NCI-H1417 (cell line): ENCODE measurements around the gene CDCA3.
A peak's percentile ranks its signal among the peaks of the same experiment; 100 is the strongest.

Experiments
- DNase-seq, 3 experiments: peaks; one replicate each; lab custom pipeline; 2025; lab: John Stamatoyannopoulos, UW

Gene CDCA3

DNA sequence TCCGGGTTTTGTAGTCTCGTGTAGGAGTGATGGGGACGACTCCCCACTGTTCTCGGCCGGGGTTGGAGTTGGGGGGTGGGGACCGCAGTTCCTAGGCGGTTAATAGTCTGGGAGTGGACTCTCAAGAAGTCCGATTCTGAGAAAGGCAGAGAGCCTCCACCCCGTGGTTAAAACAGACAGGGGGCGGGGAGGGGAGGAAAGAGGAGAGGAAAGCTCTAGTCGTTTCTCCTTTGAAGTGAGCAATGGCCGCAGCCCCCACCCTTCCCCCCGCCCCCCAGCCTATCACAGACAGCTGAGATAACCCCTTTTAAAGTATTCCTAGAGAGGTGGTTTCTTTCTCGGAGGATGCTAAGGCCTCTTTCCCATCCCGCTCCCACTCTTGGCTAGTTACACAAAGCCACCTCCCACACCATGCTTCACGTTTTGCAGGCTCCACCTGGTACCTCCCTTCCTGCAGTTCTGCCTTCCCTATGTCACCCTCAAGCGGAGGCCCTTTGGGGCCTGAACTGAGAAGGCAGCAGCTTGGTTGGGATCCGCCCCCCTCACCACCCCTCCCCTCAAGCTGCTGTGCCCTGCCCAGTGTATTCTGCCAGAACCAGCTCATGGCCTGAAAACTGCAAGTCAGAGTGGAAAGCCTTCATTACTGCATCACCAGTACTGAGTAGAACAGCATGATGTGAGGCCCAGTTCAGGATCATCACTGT, 1.7 kb upstream of the CDCA3 start:
- peak in 1 of 3 experiments; percentile 68 for DNase-seq

DNA sequence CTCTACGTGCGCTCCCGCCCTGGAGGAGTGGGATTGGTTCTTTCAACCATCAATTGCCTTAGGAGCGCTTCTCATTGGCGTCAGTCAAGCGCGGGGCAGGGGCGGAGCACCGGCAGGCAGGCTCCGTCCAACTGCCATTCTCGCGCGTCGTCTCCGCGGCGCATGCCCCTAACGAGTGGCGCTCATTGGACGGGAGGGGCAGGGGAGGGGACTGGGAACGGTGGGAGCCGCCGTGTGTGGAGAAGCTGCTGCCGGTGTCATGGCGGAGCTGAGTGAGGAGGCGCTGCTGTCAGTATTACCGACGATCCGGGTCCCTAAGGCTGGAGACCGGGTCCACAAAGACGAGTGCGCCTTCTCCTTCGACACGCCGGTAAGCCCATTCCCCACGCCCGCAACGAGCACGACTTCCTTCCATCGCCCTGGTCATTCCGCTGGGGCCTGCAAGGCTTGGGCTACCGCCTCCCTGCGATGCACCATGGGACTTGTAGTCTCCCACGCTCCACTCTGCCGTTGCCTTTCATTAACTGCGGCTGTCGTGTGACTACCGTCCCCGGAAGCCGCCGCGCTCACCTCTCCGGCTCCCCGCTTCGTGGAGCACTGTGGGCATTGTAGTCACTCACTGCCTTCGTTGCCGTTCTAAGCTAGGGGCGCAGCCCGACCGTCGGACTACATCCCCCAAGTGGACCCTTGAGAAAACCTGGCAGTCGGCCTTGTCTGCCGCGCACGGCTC, 1.0 kb upstream of the CDCA3 start, which contains the start of gene USP5:
Gene USP5, plus strand, starts transcription at position 230 of the 730 bp plus-strand sequence. Its CDS starts 30 bp downstream, at position 260.
- DNase-seq = peak; percentile 99 to 100 (median 100)

DNA sequence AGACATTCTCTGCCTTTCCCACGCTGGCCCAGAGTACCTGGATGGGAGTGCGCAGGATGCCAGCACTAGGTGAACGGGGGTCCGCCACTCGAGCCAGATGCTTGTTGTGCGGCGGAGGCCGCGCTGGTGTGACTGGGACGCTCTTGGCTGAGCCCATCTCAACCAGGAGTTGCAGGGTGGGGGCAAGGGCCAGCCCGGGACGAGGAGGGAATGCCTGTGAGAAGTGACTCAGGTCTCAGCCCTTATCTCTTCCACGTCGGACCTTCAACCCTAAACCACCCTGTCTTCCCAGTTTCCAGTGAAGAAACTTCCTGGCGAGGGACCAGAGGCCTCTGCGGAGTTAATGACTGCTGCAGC, 312 bp downstream of the CDCA3 start:
- no peak for DNase-seq

DNA sequence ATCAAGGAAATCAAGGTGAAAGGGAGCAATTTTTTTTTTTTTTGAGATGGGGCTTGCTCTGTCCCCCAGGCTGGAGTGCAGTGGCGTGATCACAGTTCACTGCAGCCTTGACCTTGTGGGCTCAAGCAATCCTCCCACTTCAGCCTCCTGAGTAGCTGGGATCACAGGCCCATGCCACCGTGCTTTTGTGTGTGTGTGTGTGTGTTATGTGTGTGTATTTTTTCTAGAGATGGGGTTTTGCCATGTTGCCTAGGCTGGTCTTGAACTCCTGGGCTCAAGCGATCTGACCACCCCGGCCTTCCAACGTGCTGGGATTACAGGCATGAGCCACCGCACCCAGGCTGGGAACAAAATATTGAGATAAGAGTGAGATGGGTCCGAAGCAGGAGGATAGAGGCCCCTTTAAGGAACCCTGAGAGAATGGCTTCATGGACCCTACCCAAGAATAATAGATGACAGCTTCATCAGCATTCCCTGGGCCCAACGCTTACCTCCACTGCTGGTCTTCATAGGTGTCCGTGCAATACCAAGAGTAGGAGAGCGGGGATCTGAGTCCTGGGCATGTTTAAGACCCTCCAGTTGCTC, 1.0 kb downstream of the CDCA3 start:
- no peak for DNase-seq

DNA sequence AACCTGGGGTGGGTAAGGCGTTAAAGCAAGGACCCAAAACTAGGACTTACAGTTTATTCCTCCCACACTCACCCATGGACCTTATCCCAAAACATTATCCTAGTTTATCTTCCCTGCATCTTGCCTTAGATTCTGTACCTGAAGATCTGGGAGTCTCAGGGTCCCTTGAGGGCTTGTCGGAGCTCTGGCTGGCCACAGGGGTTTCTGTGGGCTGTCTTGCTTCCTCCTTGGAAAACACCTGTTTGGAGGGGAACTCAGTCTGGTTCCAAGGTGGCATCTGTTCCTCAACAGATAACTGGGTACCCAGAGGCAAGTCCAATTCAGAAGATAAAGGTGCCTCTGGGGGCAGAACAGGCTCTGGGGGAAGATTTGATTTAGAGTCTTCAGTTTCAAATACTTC, 1.7 kb downstream of the CDCA3 start:
- no peak for DNase-seq

DNA sequence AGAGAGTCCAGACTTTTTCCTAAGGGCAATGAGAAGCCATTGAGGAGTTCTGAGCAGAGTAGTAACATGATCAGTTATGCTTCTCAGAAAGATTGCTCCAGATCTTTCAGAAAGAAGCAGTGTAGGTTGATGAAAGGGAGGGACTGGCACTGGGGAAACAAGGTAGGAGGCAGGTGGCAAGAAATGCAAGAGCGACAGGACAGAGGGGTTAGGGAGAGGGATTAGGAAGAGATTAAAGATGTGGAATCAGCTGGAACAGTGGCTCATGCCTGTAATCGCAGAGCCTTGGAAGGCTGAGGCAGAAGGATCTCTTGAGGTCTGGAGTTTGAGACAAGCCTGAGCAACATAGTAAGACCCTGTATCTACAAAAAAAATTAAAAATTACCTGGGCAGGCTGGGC, 3.4 kb downstream of the CDCA3 start:
- DNase-seq = no peak

DNA sequence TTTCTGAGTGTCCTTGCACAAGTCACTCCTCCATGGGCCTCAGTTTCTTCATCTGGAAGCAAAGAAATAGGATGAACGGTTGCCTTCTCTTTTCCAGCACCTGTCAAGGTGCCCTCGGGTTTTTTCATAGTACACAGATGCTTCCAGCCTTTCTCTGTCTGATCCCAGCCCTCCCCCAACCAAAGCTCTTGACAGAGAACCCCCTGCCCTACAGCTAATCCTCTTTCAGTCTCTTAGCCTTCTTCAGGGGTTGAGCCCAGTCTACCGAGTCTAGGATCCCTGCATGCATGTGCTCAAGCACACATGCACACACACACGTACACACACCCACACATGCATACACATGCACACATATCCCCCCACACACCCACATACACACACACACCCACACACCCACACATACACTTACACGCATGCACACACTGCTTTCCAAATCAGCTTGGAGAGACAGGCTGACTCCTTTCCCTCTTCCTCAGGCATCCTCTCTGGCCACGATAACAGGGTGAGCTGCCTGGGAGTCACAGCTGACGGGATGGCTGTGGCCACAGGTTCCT, 4.7 kb downstream of the CDCA3 start:
- DNase-seq = no peak

DNA sequence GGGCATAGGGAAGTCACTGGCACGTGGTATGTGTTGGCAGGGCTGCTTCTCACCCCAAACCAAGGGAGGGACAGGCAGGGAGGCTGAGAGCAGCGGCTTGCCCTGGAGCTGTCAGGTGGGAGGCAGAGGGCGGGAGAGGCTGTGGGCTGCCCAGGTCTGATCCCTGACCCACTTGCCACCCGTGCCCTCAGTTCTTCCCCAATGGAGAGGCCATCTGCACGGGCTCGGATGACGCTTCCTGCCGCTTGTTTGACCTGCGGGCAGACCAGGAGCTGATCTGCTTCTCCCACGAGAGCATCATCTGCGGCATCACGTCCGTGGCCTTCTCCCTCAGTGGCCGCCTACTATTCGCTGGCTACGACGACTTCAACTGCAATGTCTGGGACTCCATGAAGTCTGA, 5.7 kb downstream of the CDCA3 start:
- no peak for DNase-seq

DNA sequence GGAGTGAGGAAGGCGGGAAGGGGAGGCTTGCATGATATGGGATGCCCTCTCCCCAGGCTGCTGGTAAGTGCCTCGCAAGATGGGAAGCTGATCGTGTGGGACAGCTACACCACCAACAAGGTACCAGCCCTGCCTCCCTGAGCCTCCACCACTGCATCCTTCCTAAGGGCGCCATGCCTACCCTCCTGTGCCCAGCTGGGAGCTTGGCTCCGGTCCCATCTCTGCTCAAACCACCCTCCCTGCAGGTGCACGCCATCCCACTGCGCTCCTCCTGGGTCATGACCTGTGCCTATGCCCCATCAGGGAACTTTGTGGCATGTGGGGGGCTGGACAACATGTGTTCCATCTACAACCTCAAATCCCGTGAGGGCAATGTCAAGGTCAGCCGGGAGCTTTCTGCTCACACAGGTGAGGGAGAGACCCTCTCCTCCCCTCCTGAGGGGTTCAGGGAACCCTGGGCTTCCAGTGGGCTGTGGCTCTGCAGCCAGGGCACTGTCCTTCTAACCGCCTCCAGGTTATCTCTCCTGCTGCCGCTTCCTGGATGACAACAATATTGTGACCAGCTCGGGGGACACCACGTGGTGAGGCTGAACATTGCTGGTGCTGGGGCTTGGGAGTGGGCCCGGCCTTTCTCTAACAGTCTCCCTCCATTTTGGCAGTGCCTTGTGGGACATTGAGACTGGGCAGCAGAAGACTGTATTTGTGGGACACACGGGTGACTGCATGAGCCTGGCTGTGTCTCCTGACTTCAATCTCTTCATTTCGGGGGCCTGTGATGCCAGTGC, 7.8 kb downstream of the CDCA3 start:
- no peak for DNase-seq

DNA sequence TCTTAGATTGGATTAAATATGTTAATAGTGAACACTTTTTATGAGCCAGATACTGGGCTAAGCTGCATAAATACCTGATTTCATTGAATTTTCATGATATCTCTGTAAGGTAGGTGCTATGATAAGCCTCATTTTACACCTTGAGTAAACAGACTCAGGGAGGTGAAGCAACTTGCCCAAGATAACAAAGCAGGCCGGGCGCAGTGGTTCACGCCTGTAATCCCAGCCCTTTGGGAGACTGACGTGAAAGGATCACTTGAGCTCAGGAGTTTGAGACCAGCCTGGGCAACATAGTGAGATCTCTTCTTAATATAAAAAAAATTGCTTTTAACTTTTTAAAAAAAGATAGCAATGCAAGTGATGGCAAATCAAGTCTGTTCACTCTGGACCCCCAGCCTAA, 9.0 kb downstream of the CDCA3 start:
- DNase-seq = no peak

DNA sequence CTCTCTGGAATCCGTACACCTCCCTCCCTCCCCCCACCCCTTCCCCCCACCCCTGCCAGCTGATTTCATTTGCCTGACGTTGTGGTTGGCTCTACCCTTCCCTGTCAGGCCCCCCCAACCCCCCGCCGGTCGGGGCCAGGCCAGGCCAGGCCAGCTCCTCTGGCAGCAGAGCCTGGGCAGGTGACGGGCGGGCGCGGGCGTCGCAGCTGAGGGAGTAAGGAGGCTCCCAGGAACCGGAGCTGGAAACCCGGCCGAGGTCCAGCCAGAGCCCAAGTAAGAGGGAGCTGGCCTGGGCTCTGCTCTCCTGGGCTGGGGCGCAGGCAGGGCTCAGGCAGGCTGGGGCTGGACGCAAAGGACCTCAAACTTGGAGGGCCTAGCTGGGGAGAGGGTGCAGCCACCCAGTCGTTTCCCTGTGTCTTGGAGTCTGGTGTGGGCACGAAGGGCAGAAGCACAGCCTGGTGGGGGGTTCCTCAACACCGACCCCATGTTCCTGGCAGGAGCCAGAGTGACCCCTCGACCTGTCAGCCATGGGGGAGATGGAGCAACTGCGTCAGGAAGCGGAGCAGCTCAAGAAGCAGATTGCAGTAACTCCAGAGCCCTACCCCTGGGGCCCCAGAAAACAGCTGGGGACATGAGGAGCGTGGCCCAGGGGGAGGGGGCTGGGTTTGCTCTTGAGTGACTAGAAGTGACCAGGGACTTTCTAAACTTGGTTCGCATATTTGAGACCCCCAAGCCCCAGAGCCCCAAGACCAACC, 10.1 kb downstream of the CDCA3 start, which contains the start of gene GNB3:
Gene GNB3, plus strand, starts transcription at position 165 of the 755 bp plus-strand sequence. Its CDS starts 363 bp downstream, at position 528.
- DNase-seq = peak in 1 of 3 experiments; percentile 9

DNA sequence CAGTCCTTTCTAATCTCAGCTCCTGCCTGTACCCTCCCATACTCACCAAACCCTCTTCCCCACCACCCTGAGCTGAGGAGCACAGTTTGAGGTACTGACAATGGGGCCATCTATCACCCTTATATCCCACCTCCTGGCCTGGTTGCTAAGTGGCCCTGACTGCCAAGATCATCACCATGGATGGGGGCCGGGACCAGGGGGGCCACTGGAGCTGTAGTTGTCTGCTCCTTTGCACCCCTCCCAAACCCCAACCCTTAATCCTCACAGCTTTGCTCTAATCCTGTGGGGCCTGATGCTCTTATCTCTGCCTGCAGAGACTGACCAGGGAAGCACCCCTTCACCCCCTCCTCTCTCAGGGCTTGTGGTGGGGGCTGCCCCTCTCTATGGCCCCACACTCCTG, 10.8 kb downstream of the CDCA3 start:
- DNase-seq = no peak

DNA sequence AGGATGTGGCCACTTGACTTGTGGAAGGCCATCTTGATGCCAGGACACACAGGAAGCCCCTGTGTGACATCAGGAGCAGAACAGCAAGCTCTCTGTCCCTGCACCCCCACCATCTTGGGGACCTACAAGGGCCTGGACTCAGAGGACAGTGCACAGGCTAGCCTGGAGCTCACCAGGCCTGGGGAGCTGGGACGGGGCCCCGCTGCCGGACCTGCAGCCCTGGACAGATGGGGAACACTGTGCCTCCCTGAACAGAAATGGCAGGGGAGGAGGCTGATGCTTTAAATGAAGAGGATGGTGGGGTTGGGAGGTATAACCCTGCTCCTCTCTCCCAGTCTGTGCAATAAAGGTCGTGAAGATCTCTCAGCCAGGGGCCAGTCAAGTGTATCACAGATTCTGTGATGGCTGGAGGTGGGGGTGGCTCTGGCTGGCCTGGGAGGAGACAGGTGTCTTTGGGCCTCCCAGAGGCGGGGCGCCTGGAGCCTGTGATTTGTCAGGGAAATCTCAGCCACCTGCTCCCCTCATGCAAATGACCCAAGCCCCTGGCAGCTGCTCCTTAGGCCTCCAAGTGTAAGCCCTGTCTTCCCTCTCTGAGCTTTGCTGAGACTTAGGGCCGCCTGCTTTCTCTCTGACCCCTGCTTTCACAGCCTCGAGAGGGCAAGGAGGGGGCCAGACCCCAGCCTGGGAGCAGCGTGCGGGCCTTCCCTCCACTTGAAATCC, 11.4 kb downstream of the CDCA3 start:
- peak; percentile 75 to 88 (median 85) for DNase-seq

DNA sequence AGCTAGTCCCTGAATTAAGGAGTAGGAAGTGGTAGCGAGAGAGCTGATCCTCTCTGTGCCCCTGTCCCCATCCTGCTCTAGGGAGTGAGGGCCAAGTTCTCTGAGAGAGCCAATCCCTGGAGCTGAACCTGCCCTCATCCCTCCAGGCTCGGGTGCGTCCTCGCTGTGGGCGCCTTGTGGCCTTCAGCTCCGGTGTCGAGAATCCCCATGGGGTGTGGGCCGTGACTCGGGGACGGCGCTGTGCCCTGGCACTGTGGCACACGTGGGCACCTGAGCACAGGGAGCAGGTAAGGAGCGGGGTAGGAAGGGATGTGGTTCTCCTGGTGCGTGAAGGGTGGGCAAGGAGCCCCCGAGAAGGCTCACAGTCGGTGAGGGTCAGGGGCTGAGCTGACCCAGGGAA, 12.2 kb downstream of the CDCA3 start:
- no peak for DNase-seq

DNA sequence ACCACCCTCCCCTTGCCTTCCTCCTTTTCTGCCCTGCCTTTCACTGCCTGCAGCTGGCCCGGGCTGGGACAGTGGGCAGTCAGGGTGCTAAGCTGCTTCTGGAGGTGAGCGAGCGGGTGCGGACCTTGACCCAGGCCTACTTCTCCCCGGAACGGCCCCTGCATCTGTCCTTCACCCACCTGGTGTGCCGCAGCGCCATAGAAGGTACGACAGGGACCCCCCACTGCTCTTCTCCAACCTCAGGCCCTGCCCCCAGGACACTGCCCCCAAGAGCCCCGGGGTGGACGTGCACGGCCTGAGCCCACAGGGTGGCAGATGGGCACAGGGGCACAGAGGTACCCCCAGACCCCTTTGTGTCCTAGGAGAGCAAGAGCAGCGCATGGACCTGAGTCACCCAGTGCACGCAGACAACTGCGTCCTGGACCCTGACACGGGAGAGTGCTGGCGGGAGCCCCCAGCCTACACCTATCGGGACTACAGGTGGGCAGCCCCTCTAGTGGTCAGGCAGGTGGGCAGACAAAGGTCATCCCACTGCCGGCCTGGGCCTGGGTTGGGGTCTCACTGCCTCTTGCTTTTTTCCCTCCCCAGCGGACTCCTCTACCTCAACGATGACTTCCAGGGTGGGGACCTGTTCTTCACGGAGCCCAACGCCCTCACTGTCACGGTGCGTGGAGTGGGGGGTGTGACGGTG, 13.6 kb downstream of the CDCA3 start:
- no peak for DNase-seq

DNA sequence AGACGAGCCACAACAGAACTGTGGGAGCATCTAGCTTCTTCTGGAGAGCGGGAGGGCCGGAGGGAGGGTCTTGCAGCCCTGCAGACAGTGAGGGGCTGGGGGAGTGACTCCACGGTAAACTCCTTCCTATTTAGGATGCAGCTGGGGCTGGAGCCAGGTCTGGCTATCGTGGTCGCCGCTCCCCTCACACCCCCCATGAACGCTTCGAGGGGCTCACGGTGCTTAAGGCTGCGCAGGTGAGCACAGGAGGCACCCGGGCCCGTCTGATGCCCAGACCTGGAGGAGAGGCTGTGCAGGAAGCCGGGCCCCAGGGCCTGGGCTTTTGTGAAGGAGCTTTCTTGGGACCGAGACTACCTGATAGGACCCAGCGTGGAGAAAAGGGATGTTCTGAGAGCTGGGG, 14.2 kb downstream of the CDCA3 start:
- DNase-seq = no peak

DNA sequence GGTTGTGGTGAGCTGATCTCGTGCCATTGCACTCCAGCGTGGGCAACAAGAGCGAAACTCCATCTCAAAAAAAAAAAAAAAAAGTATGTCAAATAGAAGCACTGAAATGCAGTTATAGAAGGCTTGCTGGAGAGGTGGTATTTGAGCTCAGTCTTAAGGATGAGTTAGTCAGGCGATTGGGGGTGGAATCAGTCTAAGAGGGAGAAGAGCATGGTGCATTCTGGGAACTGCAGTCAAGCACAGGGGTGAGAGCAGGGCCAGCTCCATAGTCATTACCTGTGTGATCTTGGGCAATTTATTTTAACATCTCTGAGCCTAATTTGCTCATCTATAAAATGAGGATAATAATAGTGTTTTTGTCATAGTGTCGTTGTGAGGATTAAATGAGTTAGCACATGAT, 16.2 kb downstream of the CDCA3 start:
- no peak for DNase-seq

DNA sequence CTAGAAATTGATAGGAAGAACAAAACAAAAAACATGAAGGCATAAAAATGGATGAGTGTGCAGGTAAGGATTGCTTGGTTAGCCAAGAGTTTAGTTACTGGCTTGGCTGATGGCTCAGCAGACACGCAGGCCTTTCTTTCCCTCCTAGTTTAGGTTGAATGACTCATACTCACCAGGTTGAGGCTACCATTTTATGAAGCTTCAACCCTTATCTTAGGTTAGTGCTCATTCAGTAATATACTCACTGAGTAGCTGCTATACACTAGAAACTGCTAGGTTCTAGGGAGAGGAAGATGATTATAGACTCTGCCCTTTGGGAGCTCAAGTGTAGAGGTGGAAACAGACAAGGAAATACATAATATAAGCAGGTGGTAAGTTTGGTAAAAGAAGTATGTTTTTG, 16.8 kb downstream of the CDCA3 start:
- no peak for DNase-seq

DNA sequence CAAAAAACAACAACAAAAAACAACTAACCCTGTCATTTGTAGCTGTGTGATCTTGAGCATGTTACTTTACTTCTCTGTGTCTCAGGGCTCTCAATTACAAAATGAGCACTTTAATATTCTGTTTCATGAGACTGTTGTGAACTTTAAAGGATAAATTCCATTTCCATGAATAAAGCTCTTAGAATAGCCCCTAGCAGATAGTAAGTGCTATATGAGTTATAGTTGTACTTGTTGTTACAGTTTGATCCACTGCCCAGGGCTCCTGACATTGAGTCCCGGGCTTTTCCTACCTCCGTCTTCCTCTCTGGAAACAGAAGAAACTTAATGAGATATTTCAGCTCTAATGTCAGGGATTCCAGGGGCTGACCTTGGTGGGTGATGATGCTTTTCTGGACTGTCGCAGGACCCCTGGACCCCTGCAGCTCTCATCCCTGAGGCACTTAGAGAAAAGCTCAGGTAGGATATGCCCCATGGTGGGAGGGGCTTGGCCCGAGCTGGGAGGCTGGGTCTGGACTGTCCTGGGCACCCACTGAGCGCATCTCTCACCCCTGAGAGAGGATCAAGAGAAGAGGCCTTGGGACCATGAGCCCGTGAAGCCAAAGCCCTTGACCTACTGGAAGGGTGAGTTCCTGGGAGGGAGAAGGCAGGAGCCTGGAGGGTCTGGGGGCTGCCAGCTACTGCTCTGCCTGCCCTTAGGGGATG, 17.7 kb downstream of the CDCA3 start:
- no peak for DNase-seq
